Vagina (tissue), 2 donors: ENCODE measurements around the gene ERP27.

Source experiments
- POLR2A ChIP-seq, 2 donors: fragments of 450-650 bp; IDR thresholded peaks; one replicate each; pipeline ENCODE4 v1.6.1; 2017; ENCODE audit warnings: antibody characterized with exemption in 2 of 2, mild to moderate bottlenecking in 2 of 2, moderate library complexity in 2 of 2
- TF ChIP-seq, protein P1 (sequence below), 3 experiments: fragments of 450-650 bp in 2 of 3; fragments of 200-600 bp in 1 of 3; sonication (generic) in 1 of 3; IDR thresholded peaks; one replicate each; pipeline ENCODE4 v1.5.1; 2017 to 2019; ENCODE audit warnings: antibody characterized with exemption in 3 of 3, mild to moderate bottlenecking in 2 of 3, moderate library complexity in 2 of 3

DNA sequence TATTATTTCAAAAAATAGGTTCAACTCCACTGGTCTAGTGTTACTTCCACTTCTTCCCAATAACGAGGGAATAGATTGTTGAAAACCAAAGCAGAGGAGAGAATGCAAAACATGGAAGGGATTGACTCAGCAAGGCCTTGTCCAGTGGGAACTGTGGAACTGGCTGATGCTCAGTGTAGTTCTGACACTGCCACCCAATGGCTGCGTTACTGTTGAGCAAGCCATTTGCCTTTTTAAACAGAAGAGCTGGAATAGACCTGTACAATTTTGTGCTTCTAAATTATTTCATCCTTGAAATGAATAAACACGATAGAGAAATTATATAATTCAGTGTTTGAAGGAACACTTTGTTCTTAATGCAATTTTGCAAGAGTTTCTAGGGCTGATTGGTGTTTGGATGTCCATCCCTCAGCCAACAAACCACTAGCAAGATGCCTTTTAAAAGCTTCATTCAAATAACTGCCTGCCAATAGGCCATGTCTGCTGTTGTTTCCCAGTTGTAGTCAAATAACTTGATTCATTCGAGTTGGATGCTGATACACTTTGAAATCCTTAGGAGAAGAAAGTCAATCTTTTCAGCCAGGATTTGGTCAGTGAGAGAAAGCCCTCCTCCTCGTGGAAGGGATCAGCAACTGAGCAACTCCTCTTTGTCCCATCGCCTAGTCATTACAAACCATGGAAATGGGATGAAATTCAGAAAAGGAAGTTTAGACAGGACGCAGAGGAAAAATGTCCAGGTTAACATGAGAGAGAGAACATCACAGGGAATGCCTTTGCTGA, 45.4 kb downstream of the ERP27 start:
- TF ChIP-seq POLR2A (IDR thresholded peaks at IDR 0.05), result no peak
- TF ChIP-seq, protein P1, sequence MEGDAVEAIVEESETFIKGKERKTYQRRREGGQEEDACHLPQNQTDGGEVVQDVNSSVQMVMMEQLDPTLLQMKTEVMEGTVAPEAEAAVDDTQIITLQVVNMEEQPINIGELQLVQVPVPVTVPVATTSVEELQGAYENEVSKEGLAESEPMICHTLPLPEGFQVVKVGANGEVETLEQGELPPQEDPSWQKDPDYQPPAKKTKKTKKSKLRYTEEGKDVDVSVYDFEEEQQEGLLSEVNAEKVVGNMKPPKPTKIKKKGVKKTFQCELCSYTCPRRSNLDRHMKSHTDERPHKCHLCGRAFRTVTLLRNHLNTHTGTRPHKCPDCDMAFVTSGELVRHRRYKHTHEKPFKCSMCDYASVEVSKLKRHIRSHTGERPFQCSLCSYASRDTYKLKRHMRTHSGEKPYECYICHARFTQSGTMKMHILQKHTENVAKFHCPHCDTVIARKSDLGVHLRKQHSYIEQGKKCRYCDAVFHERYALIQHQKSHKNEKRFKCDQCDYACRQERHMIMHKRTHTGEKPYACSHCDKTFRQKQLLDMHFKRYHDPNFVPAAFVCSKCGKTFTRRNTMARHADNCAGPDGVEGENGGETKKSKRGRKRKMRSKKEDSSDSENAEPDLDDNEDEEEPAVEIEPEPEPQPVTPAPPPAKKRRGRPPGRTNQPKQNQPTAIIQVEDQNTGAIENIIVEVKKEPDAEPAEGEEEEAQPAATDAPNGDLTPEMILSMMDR (IDR thresholded peaks at IDR 0.05), result no peak
